Ovary (tissue), 9 donors: ENCODE data around the gene AKAP17A. TPM values are rescaled to one million over a fixed set of nuclear protein-coding genes. Genes with fewer than 3 reads are reported as not detected.

Experiments used
- DNase-seq, 5 donors: peaks; one replicate each; pipeline ENCODE4 v3.0.0-alpha.2; 2019 to 2020
- H3K27ac ChIP-seq, 2 donors: fragments of 200-600 bp; one replicate each; pipeline versions ENCODE4 v1.5.1 to v1.8.0; 2019 to 2022
- H3K27me3 ChIP-seq: fragments of 200-600 bp; one replicate; pipeline ENCODE4 v1.8.0; 2022
- H3K36me3 ChIP-seq: fragments of 200-600 bp; sonication (generic); one replicate; pipeline ENCODE4 v1.5.1; 2019
- H3K4me1 ChIP-seq: one replicate; pipeline ENCODE4 v1.8.1; 2013; ENCODE audit warnings: mild to moderate bottlenecking, moderate library complexity; ENCODE audit not compliant: insufficient read depth
- H3K4me3 ChIP-seq: fragments of 200-600 bp; sonication (generic); one replicate; pipeline ENCODE4 v1.5.1; 2017
- H3K9me3 ChIP-seq, 2 donors: fragments of 200-600 bp in 1 of 2; sonication (generic) in 1 of 2; one replicate each; pipeline versions ENCODE4 v1.5.1 to v1.8.1; 2013 to 2019; ENCODE audit warnings: mild to moderate bottlenecking in 1 of 2, moderate library complexity in 1 of 2
- CTCF ChIP-seq, 3 donors: fragments of 450-650 bp in 2 of 3; fragments of 200-600 bp in 1 of 3; IDR thresholded peaks; one replicate each; pipeline versions ENCODE4 v1.5.1 to v1.8.0; 2016 to 2022; ENCODE audit warnings: antibody characterized with exemption in 3 of 3, mild to moderate bottlenecking in 1 of 3
- EP300 ChIP-seq: sonication (generic); formaldehyde crosslinking; IDR thresholded peaks from one replicate; pipeline ENCODE4 v1.6.1; 2017; ENCODE audit warnings: antibody characterized with exemption
- POLR2A ChIP-seq: fragments of 450-650 bp; IDR thresholded peaks from one replicate; pipeline ENCODE4 v1.6.1; 2017; ENCODE audit warnings: antibody characterized with exemption, mild to moderate bottlenecking, moderate library complexity
- whole genome bisulfite sequencing, 3 donors: extraction: QIAGEN DNeasy Blood & Tissue Kit in 1 of 3; methylation state at CpG; one replicate each; pipeline versions ENCODE4 v1.1.5 to v1.1.7; 2013 to 2017; 5-methylcytosine and 5-hydroxymethylcytosine counted together
- intact Hi-C, 4 donors: fragments of 100-400 bp; cut with DNase I; formaldehyde crosslinking; loops; one replicate each; pipeline versions ENCODE4 v1.11.0 to v1.15.1; 2022 to 2023
- polyA plus RNA-seq, 2 donors: library from polyadenylated mRNA; stranded (reverse); fragments of 200-250 nt in 1 of 2; fragments of 350-450 nt in 1 of 2; fragmentation: Illumina TruSeq in 1 of 2; extraction: RNeasy Lipid Tissue Mini Kit (QIAGEN cat#74804) in 1 of 2; gene quantifications; one replicate each; pipeline ENCODE4 v1.2.3, GENCODE V29; 2013 to 2014
- total RNA-seq, 7 donors: library from RNA; depleted of rRNA in 2 of 7; stranded (reverse); fragments of >200 nt in 2 of 7; fragmentation: NEBNext Ultra II Directional in 3 of 7; extraction: Animal tissue kit (Norgen Biotek cat#: 25700) in 3 of 7; gene quantifications; one replicate each; pipeline versions ENCODE4 v1.1.0 to v1.2.4, GENCODE V29; 2016 to 2023
- donor health status: DM: no; HTN: no; CAD: no; lungs with moderate emphysema.
- donor health status: DM: no; HTN: no; CAD: no.
- donor health status: Bipolar disorder and iron deficiency.
- donor health status: DM: yes; HTN: yes; CAD: no.
- donor health status: DM: no; HTN: no; CAD: no.
- donor health status: DM: yes; HTN: yes; CAD: no.

The AKAP17A gene
- total and polyA plus RNA-seq, 9 donors = 15.4 to 78.1 (median 63.3) TPM

- Histone ChIP-seq H3K4me3 (no peak overlapping the region), H3K27ac (no peak overlapping the region), H3K27me3 (no peaks in the 10 kb centered on the region), H3K9me3 (no peaks in the 10 kb centered on the region), H3K4me1 (peaks cover 10% of the 10 kb centered on the region), H3K36me3 (peaks cover 3% of the 10 kb centered on the region)
- peak in 1 of 5 donors; percentile 32 for DNase-seq
- intact Hi-C loops = loop anchor here in 2 of 4 donors (10.0 kb wide), 2 partner anchors 142 to 1008 kb away; partner anchors contain the start of gene ASMTL (in 1 of the 2)
- 38 to 69% (median 63%) methylated on average over 24 to 29 of the region's 30 CpGs for WGBS, 3 donors
- TF ChIP-seq POLR2A (no peak), EP300 (no peak), CTCF (IDR thresholded peaks at IDR 0.05) (no peak)
Measured at GRCh38 chrX:1596676-1597344, 5.4 kb downstream of the AKAP17A start.

GRCh38 chrX:1597345-1598020 is 6.1 kb downstream of the AKAP17A start:
- Histone ChIP-seq H3K9me3 (no peaks in the 10 kb centered on the region), H3K4me1 (peaks cover 10% of the 10 kb centered on the region), H3K27me3 (no peaks in the 10 kb centered on the region), H3K4me3 (no peak overlapping the region), H3K27ac (no peak overlapping the region), H3K36me3 (peaks cover 3% of the 10 kb centered on the region)
- 75 to 81% (median 80%) methylated on average over 25 of the region's 25 CpGs for WGBS, 3 donors
- DNase-seq = peak in 1 of 5 donors; percentile 22
- intact Hi-C loops = loop anchor here in 2 of 4 donors (10.0 kb wide), 2 partner anchors 143 to 1007 kb away; partner anchors contain the start of gene ASMTL (in 1 of the 2)
- TF ChIP-seq CTCF (IDR thresholded peaks at IDR 0.05) (no peak), POLR2A (no peak)

- TF ChIP-seq EP300 (no peak), POLR2A (no peak), CTCF (IDR thresholded peaks at IDR 0.05) (no peak)
- Histone ChIP-seq H3K36me3 (peaks cover 3% of the 10 kb centered on the region), H3K4me1 (peaks cover 9% of the 10 kb centered on the region), H3K27ac (no peak overlapping the region), H3K4me3 (no peak overlapping the region), H3K9me3 (no peaks in the 10 kb centered on the region), H3K27me3 (no peaks in the 10 kb centered on the region)
- intact Hi-C loops = loop anchor here in 2 of 4 donors (10.0 kb wide), 2 partner anchors 143 to 1007 kb away; partner anchors contain the start of gene ASMTL (in 1 of the 2)
- WGBS, 3 donors = 77 to 89% (median 81%) methylated on average over 45 to 50 of the region's 50 CpGs
- peak in 1 of 5 donors; percentile 34 for DNase-seq
Measured at GRCh38 chrX:1598021-1598875, 6.8 kb downstream of the AKAP17A start.
